BLaER1 (cell line): ENCODE data around the gene KCNH3.
"Not testable (repeated sequence)": the region's sequence is repeated elsewhere in the genome, so short reads cannot be mapped to it uniquely, and the experiment has no call there.

Source experiments
- H3K27ac ChIP-seq: shearing (Covaris generic); formaldehyde crosslinking; 2 replicates; pipeline ENCODE4 v1.8.1; 2022
- H3K27me3 ChIP-seq: shearing (Covaris generic); formaldehyde crosslinking; 2 replicates; pipeline ENCODE4 v1.8.1; 2022
- H3K36me3 ChIP-seq: shearing (Covaris generic); formaldehyde crosslinking; 2 replicates; pipeline ENCODE4 v1.8.1; 2022
- H3K4me1 ChIP-seq: shearing (Covaris generic); formaldehyde crosslinking; 2 replicates; pipeline ENCODE4 v1.8.1; 2022
- H3K4me2 ChIP-seq: shearing (Covaris generic); formaldehyde crosslinking; 2 replicates; pipeline ENCODE4 v1.8.1; 2022
- H3K4me3 ChIP-seq: shearing (Covaris generic); formaldehyde crosslinking; 2 replicates; pipeline ENCODE4 v1.8.1; 2022
- H3K9ac ChIP-seq: shearing (Covaris generic); formaldehyde crosslinking; 2 replicates; pipeline ENCODE4 v1.8.1; 2022
- H3K9me3 ChIP-seq: shearing (Covaris generic); formaldehyde crosslinking; 2 replicates; pipeline ENCODE4 v1.8.1; 2022
- H4K20me1 ChIP-seq: shearing (Covaris generic); formaldehyde crosslinking; 2 replicates; pipeline ENCODE4 v1.8.1; 2022
- Cebpa-rat ChIP-seq: shearing (Covaris generic); IDR thresholded peaks from 2 replicates; pipeline ENCODE4 v1.8.1; 2022

The KCNH3 gene

DNA sequence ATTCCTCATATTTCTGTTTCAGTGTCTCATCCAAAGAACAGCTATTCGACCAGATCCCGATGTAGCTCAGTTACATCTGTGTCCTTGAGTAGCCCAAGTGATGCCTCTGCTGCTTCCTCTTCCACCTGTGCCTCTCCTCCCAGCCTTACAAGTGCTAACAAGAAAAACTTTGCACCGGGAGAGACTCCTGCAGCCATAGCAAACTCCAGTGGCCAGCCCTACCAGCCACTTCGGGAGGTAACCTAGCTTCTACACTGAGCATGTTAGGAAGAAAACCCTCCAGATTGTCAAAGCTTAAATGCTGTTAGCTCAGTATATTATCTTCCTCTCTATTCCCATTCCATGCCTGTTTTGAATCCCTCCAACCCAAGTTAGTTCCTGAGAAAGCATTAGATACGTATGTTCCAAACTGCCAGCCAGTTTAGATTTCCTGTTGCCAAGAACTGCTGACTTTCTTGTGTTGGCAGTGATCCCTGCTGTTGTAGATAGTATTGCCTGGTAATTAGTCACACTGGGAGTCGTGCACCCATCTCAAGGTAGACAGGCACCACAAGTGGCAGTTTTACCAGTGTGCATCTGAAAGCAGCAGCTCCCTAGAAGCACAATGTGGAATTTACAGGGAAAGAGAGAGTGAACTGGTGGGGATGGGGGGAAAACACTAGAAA, 14.0 kb upstream of the KCNH3 start:
- Histone ChIP-seq H3K9ac (no peak overlapping the region), H3K27ac (no peak overlapping the region), H3K4me1 (peaks cover 13% of the 10 kb centered on the region), H3K27me3 (no peaks in the 10 kb centered on the region), H3K9me3 (no peaks in the 10 kb centered on the region), H3K4me2 (no peak overlapping the region), H3K4me3 (no peak overlapping the region), H3K36me3 (peaks cover 62% of the 10 kb centered on the region), H4K20me1 (no peaks in the 10 kb centered on the region)
- no peak for TF ChIP-seq Cebpa-rat

DNA sequence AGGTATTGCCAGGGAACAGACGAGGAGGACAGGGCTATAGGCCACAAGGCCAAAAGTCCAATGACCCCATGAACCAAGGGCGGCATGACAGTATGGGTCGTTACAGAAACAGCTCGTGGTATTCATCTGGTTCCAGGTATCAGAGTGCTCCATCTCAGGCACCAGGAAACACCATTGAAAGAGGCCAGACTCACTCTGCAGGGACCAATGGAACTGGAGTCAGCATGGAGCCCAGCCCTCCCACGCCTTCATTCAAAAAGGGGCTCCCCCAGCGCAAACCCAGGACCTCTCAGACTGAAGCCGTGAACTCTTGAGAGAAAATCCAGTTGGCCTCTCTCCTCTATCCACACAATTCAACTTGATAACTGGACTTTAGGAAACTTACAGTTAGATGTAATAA, 12.9 kb upstream of the KCNH3 start:
- Histone ChIP-seq H3K27me3 (no peaks in the 10 kb centered on the region), H3K4me2 (no peak overlapping the region), H3K4me3 (no peak overlapping the region), H3K4me1 (peaks cover 13% of the 10 kb centered on the region), H3K27ac (no peak overlapping the region), H3K9me3 (no peaks in the 10 kb centered on the region), H3K36me3 (peaks cover 54% of the 10 kb centered on the region), H4K20me1 (no peaks in the 10 kb centered on the region), H3K9ac (no peak overlapping the region)
- TF ChIP-seq Cebpa-rat, result no peak

DNA sequence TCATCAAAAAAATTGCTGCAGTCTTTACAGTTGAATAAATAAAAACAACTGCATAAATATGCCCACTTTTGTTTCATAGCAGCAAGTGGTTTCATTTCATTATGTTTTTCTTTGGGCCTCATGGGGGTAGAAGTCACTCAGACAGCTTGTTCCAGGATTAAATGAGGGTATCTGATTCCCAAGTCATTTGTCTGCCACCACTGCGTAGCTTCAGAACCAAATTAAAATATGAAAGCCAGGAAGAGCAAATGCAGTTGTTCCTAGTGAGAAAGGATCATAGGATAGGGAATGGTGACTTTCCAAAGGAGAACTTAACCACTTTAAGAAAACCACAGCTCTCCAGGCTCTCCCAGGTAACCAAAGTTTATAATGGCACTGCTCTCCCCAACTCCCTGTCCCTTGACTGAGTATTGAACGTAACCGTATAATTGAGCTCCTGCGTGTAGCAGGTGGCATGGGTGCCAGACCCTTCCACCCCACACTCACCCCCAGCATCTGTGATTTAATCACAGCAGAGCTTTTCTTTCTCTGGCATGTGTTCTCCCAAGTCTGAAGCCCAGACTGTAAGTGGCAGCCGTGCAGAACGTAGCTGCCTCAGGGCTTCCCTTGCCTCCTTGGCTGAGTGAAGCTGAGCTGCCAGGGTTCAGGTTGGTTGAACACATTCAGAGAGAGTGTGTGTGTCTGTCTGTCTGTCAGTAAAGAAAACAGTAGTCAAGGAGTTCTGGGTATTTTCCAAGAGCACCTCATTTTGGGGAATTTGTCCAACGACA, 11.3 kb upstream of the KCNH3 start:
- H3K9ac ChIP-seq, result no peak overlapping the region
- H3K4me3 ChIP-seq, result no peak overlapping the region
- no peaks in the 10 kb centered on the region for H3K9me3 ChIP-seq
- peak overlapping the region; percentile 18 for H3K4me2 ChIP-seq
- H3K27ac ChIP-seq, result no peak overlapping the region
- TF ChIP-seq Cebpa-rat, result no peak
- peaks cover 49% of the 10 kb centered on the region for H3K36me3 ChIP-seq
- no peaks in the 10 kb centered on the region for H4K20me1 ChIP-seq
- H3K27me3 ChIP-seq, result no peaks in the 10 kb centered on the region
- H3K4me1 ChIP-seq, result peaks cover 13% of the 10 kb centered on the region

DNA sequence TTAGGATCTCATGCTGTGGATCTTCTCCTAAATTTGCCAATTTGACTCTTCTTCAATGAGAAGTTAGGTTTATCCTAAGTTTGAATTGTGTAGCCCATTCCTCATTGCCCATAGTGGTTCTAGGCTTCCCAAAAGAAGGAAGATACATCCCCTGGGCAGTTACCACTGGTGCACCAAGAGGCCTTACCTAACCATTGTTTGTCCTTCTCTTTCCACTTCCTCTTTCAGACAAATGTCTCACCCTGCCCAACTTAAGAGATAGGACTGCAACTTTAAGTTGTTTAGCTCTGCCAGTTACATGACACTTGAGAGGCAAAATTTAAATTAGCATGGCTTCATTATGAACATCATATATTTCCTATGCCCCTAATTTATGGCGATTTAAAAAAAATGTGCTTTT, 9.4 kb upstream of the KCNH3 start:
- no peak for TF ChIP-seq Cebpa-rat
- H3K27me3 ChIP-seq, result peaks cover 1% of the 10 kb centered on the region

GRCh38 chr12:49531745-49532144, 7.1 kb upstream of the KCNH3 start:
- peaks cover 25% of the 10 kb centered on the region for H3K27me3 ChIP-seq
- peaks cover 14% of the 10 kb centered on the region for H4K20me1 ChIP-seq
- H3K4me2 ChIP-seq, result no peak overlapping the region

More for the DNA sequence above, 9.4 kb upstream of the KCNH3 start:
- Histone ChIP-seq H4K20me1 (no peaks in the 10 kb centered on the region), H3K4me2 (no peak overlapping the region), H3K9ac (no peak overlapping the region), H3K4me3 (no peak overlapping the region), H3K36me3 (peaks cover 34% of the 10 kb centered on the region), H3K9me3 (no peaks in the 10 kb centered on the region), H3K4me1 (peaks cover 13% of the 10 kb centered on the region), H3K27ac (no peak overlapping the region)

GRCh38 chr12:49533331-49533730, 5.5 kb upstream of the KCNH3 start:
- peaks cover 41% of the 10 kb centered on the region for H3K27me3 ChIP-seq
- H3K4me3 ChIP-seq, result no peak overlapping the region
- peaks cover 10% of the 10 kb centered on the region; the same call in 1 of the 2 replicates for H3K36me3 ChIP-seq
- H3K4me2 ChIP-seq, result no peak overlapping the region
- peaks cover 30% of the 10 kb centered on the region for H4K20me1 ChIP-seq
- no peak overlapping the region for H3K27ac ChIP-seq
- no peaks in the 10 kb centered on the region for H3K9me3 ChIP-seq
- no peak overlapping the region for H3K9ac ChIP-seq
- peaks cover 18% of the 10 kb centered on the region for H3K4me1 ChIP-seq
- no peak for TF ChIP-seq Cebpa-rat

More at GRCh38 chr12:49531745-49532144, 7.1 kb upstream of the KCNH3 start:
- Histone ChIP-seq H3K9me3 (no peaks in the 10 kb centered on the region), H3K4me1 (peaks cover 15% of the 10 kb centered on the region), H3K9ac (no peak overlapping the region), H3K27ac (no peak overlapping the region), H3K4me3 (no peak overlapping the region), H3K36me3 (peaks cover 10% of the 10 kb centered on the region; the same call in 1 of the 2 replicates)
- TF ChIP-seq Cebpa-rat, result no peak

DNA sequence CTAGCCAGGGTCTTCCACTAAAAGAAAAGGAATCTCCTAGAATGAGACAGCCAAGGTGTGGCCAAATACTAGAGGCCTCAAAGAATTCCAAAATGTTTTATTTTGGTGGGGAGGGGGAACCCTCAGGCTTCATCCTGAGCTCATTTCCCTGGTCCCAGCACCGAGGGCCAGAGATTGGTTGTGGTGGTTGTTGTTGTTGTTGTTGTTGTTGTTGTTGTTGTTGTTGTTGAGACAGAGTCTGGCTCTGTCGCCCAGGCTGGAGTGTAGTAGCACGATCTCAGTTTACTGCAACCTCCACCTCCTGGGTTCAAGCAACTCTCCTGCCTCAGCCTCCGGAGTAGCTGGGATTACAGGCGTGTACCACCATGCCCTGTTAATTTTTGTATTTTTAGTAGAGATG, 4.7 kb upstream of the KCNH3 start:
- Histone ChIP-seq H4K20me1 (peaks cover 33% of the 10 kb centered on the region), H3K4me1 (peaks cover 21% of the 10 kb centered on the region), H3K27me3 (peaks cover 49% of the 10 kb centered on the region)
- H3K9me3 ChIP-seq, H3K27ac ChIP-seq, H3K4me2 ChIP-seq, H3K4me3 ChIP-seq, H3K9ac ChIP-seq, H3K36me3 ChIP-seq: not testable (repeated sequence)

- Histone ChIP-seq H3K27ac (no peak overlapping the region), H3K4me2 (no peak overlapping the region), H3K9me3 (no peaks in the 10 kb centered on the region), H3K9ac (no peak overlapping the region), H3K36me3 (no peaks in the 10 kb centered on the region), H3K27me3 (peaks cover 55% of the 10 kb centered on the region), H3K4me3 (no peak overlapping the region), H3K4me1 (peaks cover 28% of the 10 kb centered on the region), H4K20me1 (peaks cover 40% of the 10 kb centered on the region)
- no peak for TF ChIP-seq Cebpa-rat
These were observed 4.0 kb upstream of the KCNH3 start for GRCh38 chr12:49534731-49535278.

DNA sequence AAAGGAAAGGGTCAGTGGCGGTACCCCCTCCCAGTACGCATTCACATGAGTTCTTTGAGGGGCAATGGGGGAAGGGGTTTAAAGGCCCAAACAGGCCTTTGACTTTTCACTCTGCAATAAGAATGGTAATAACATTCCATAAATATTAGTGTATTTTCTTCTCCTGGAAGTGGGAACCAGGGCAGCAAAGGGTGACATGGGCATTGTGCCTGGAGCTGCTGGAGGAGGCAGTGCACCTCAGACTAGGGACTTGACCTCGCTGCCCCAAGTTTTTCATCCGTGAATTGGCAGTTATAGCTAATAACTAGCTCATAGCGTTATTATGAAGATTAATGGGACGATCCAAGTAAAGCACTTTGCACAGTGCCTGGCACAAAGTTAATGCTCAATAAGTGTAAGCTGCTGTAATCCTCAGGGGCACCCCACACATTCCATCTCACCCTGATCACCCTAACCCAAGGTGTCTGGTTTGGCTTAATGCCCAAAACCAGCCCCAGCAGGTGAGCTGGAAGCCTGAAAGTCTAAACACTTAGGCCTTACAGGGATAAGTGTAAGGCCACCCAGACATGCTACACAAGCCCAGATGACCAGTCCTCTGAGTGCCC, 2.8 kb upstream of the KCNH3 start:
- Histone ChIP-seq H3K4me3 (no peak overlapping the region), H3K36me3 (no peaks in the 10 kb centered on the region), H3K27me3 (peaks cover 68% of the 10 kb centered on the region), H3K9me3 (no peaks in the 10 kb centered on the region), H3K9ac (no peak overlapping the region), H3K27ac (no peak overlapping the region), H3K4me1 (peaks cover 32% of the 10 kb centered on the region), H3K4me2 (no peak overlapping the region), H4K20me1 (peaks cover 52% of the 10 kb centered on the region)
- no peak for TF ChIP-seq Cebpa-rat
